ENCODE measurements around the gene PTPN7. TPM values are rescaled to one million over a fixed set of nuclear protein-coding genes. Genes with fewer than 3 reads are reported as not detected.

The PTPN7 gene
- polyA plus RNA-seq, 1 donor (not counting 4 experiments of a cell fraction or from before 2014, with no cell fraction given): 0.10 TPM

DNA sequence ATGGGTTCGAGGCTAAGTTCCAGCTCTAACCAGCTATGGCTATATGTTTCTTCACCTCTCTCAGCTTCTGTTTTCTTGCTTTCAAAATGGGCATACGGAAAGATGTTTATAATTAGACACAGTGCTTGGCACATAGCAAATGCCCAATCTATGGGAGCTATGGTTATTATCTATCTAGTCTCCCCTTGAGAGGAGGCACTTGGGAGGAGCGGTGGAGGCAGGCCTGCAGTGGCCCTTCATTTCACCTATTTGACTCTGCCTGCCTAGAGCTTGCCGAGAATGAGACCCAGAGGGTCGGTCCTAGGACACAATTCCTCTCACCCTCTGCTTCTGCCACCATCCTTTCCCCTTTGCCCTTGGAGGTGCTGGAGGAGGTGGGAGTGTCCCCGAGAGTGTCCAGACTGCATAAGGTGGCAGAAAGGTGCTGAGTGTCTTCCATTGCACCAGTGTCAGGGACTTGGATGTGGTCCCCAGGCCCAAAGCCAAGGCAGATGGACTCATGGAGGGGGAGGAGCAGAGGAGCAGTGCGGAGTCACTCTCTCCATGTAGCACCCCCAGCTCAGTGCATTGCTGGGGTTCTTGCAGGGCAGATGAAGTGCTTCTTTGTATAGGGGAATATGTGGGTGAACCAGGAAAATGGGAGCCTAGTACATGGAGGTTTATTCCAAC is 42.2 kb upstream of the PTPN7 start:
- Histone ChIP-seq H3K27me3 (ENCODE audit: control insufficient read depth, extremely low read depth, insufficient read depth, low read length) (no peaks in the 10 kb centered on the region), H3K79me2 (ENCODE audit: control insufficient read depth, insufficient read depth, low read length) (no peaks in the 10 kb centered on the region), H3K9me1 (ENCODE audit: control insufficient read depth, extremely low read depth, insufficient read depth, low read length) (peaks cover 5% of the 10 kb centered on the region), H3K9me3 (ENCODE audit: control insufficient read depth, low read depth, low read length) (no peaks in the 10 kb centered on the region), H3K36me3 (ENCODE audit: control insufficient read depth in 2 of 2, extremely low read depth in 1 of 2, insufficient read depth in 2 of 2, low read length in 2 of 2) (no peaks in the 10 kb centered on the region), H4K20me1 (ENCODE audit: control insufficient read depth, extremely low read depth, insufficient read depth, low read length) (no peaks in the 10 kb centered on the region), H3K27ac (ENCODE audit: control insufficient read depth, insufficient read depth, low read length) (no peak overlapping the region), H3K9ac (ENCODE audit: control insufficient read depth, extremely low read depth, insufficient read depth, low read length) (no peak overlapping the region), H3K4me2 (ENCODE audit: control insufficient read depth, extremely low read depth, insufficient read depth, low read depth, low read length) (no peak overlapping the region), H2AFZ (ENCODE audit: control insufficient read depth, low read length) (no peak overlapping the region), H3K4me1 (ENCODE audit: control insufficient read depth, extremely low read depth, insufficient read depth, low read length) (peaks cover 23% of the 10 kb centered on the region), H3K4me3 (ENCODE audit: control insufficient read depth in 2 of 3, extremely low read depth in 1 of 3, insufficient read depth in 2 of 3, low read depth in 1 of 3, low read length in 3 of 3) (no peak overlapping the region)
- FAIRE-seq (no peak), DNase-seq (ENCODE audit: low read depth, low spot score) (no peak)
- TF ChIP-seq, protein P1, sequence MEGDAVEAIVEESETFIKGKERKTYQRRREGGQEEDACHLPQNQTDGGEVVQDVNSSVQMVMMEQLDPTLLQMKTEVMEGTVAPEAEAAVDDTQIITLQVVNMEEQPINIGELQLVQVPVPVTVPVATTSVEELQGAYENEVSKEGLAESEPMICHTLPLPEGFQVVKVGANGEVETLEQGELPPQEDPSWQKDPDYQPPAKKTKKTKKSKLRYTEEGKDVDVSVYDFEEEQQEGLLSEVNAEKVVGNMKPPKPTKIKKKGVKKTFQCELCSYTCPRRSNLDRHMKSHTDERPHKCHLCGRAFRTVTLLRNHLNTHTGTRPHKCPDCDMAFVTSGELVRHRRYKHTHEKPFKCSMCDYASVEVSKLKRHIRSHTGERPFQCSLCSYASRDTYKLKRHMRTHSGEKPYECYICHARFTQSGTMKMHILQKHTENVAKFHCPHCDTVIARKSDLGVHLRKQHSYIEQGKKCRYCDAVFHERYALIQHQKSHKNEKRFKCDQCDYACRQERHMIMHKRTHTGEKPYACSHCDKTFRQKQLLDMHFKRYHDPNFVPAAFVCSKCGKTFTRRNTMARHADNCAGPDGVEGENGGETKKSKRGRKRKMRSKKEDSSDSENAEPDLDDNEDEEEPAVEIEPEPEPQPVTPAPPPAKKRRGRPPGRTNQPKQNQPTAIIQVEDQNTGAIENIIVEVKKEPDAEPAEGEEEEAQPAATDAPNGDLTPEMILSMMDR (optimal IDR thresholded peaks at IDR 0.05 in 1 of 3, IDR thresholded peaks at IDR 0.05 in 1 of 3, conservative IDR thresholded peaks at IDR 0.05 in 1 of 3; ENCODE audit: extremely low read depth in 1 of 3, insufficient read depth in 2 of 3, low read length in 3 of 3): no peak
- TF ChIP-seq EZH2 (IDR thresholded peaks at IDR 0.05; ENCODE audit: low read length): no peak
- dilution Hi-C loops (cut with MboI; ENCODE audit: extremely low pct_ligation_motif_present, low sequenced_read_pairs): no loop called here

DNA sequence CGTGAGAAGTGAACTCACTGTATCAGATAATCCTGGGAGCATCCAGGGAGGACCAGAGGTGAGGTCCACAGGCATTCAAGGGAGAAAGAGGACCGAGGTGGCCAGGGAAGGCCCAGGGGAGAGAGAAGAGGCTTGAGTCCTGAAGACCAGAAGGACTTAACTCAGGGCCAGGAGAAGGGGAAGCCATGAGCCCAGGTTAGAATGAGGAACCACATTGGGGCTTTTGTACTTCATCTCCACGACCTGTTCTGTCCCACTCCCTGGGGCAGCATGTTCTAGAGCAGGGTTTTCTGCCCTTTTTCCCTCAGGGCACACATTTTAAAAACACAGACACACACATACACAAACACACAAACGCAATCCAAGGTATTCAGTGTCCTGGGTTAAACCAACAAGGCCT is 41.6 kb upstream of the PTPN7 start:
- Histone ChIP-seq H3K9me1 (ENCODE audit: control insufficient read depth, extremely low read depth, insufficient read depth, low read length) (peaks cover 5% of the 10 kb centered on the region), H3K27me3 (ENCODE audit: control insufficient read depth, extremely low read depth, insufficient read depth, low read length) (no peaks in the 10 kb centered on the region), H3K4me1 (ENCODE audit: control insufficient read depth, extremely low read depth, insufficient read depth, low read length) (peaks cover 19% of the 10 kb centered on the region), H3K4me3 (ENCODE audit: control insufficient read depth in 2 of 3, extremely low read depth in 1 of 3, insufficient read depth in 2 of 3, low read depth in 1 of 3, low read length in 3 of 3) (no peak overlapping the region), H3K9me3 (ENCODE audit: control insufficient read depth, low read depth, low read length) (no peaks in the 10 kb centered on the region), H4K20me1 (ENCODE audit: control insufficient read depth, extremely low read depth, insufficient read depth, low read length) (no peaks in the 10 kb centered on the region), H3K79me2 (ENCODE audit: control insufficient read depth, insufficient read depth, low read length) (no peaks in the 10 kb centered on the region), H3K27ac (ENCODE audit: control insufficient read depth, insufficient read depth, low read length) (no peak overlapping the region), H3K36me3 (ENCODE audit: control insufficient read depth in 2 of 2, extremely low read depth in 1 of 2, insufficient read depth in 2 of 2, low read length in 2 of 2) (no peaks in the 10 kb centered on the region), H3K4me2 (ENCODE audit: control insufficient read depth, extremely low read depth, insufficient read depth, low read depth, low read length) (no peak overlapping the region), H3K9ac (ENCODE audit: control insufficient read depth, extremely low read depth, insufficient read depth, low read length) (no peak overlapping the region), H2AFZ (ENCODE audit: control insufficient read depth, low read length) (no peak overlapping the region)
- no peak for DNase-seq (ENCODE audit: low read depth, low spot score)
- FAIRE-seq: no peak
- dilution Hi-C loops (cut with MboI; ENCODE audit: extremely low pct_ligation_motif_present, low sequenced_read_pairs): no loop called here
- no peak for TF ChIP-seq EZH2 (IDR thresholded peaks at IDR 0.05; ENCODE audit: low read length)
- TF ChIP-seq, protein P1 (optimal IDR thresholded peaks at IDR 0.05 in 1 of 3, IDR thresholded peaks at IDR 0.05 in 1 of 3, conservative IDR thresholded peaks at IDR 0.05 in 1 of 3; ENCODE audit: extremely low read depth in 1 of 3, insufficient read depth in 2 of 3, low read length in 3 of 3): no peak
